ENCODE data around the gene RNF4.

DNA sequence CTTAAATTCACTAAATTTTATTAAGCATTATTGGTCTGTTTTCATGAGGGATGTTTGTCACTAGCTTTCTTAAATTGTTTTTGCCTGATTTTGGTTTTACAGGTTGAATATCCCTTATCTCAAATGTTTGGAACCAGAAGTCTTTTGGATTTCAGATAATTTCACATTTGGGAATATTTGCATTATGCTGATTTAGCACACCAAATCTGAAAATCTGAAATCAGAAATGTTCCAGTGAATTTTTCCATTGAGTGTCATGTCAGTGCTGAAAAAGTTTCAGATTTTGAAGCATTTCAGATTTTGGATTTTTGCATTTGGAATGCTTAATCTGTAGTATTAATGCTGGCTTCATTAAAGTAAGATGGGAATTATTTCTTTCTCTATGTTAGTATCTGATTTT is 82.2 kb downstream of the RNF4 start:
- TF ChIP-seq, protein P1, sequence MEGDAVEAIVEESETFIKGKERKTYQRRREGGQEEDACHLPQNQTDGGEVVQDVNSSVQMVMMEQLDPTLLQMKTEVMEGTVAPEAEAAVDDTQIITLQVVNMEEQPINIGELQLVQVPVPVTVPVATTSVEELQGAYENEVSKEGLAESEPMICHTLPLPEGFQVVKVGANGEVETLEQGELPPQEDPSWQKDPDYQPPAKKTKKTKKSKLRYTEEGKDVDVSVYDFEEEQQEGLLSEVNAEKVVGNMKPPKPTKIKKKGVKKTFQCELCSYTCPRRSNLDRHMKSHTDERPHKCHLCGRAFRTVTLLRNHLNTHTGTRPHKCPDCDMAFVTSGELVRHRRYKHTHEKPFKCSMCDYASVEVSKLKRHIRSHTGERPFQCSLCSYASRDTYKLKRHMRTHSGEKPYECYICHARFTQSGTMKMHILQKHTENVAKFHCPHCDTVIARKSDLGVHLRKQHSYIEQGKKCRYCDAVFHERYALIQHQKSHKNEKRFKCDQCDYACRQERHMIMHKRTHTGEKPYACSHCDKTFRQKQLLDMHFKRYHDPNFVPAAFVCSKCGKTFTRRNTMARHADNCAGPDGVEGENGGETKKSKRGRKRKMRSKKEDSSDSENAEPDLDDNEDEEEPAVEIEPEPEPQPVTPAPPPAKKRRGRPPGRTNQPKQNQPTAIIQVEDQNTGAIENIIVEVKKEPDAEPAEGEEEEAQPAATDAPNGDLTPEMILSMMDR (IDR thresholded peaks at IDR 0.05), result no peak
- TF ChIP-seq POLR2A (IDR thresholded peaks at IDR 0.05) (no peak), EP300 (IDR thresholded peaks at IDR 0.05) (no peak)
